H1 (cell line): ENCODE measurements around the gene C16orf90. TPM values are rescaled to one million over a fixed set of nuclear protein-coding genes. Genes with fewer than 3 reads are reported as not detected.
"Not testable (repeated sequence)": the region's sequence is repeated elsewhere in the genome, so short reads cannot be mapped to it uniquely, and the experiment has no call there.

ENCODE experiments used
- CTCF ChIA-PET: fragments of 300-600 bp; sonication (Branson Sonifier 250); formaldehyde crosslinking; loops from one replicate; lab custom pipeline; 2021; ENCODE audit not compliant: partially characterized antibody; lab: Charles Lee
- POLR2A ChIA-PET: fragments of 300-600 bp; sonication (Branson Sonifier 250); formaldehyde crosslinking; loops from one replicate; lab custom pipeline; 2021; ENCODE audit warnings: inconsistent platforms; ENCODE audit not compliant: partially characterized antibody; lab: Charles Lee
- DNase-seq, 2 experiments: peaks; one replicate each; pipeline versions ENCODE4 v3.0.0 to v3.0.0-alpha.2; 2010 to 2022; ENCODE audit warnings: low spot score in 2 of 2, low read depth in 1 of 2, mixed read lengths in 1 of 2
- FAIRE-seq: peaks from 2 replicates; lab custom pipeline; 2011; peaks lifted over from hg19 to GRCh38; lab: Jason Lieb, UNC
- H2AFZ ChIP-seq: 2 replicates; pipeline ENCODE4 v1.8.1; 2012; ENCODE audit warnings: low read length, inconsistent platforms
- H2AK5ac ChIP-seq: 2 replicates; pipeline ENCODE4 v1.6.1; 2013; ENCODE audit warnings: low read depth, low read length
- H2BK120ac ChIP-seq: replicated peaks from 2 replicates; pipeline ENCODE3; 2013; ENCODE audit warnings: low read depth, low read length, inconsistent platforms
- H2BK12ac ChIP-seq: 2 replicates; pipeline ENCODE4 v1.6.1; 2013; ENCODE audit warnings: low read depth, low read length
- H2BK15ac ChIP-seq: 2 replicates; pipeline ENCODE4 v1.6.1; 2013; ENCODE audit warnings: low read length
- H2BK20ac ChIP-seq: 2 replicates; pipeline ENCODE4 v1.6.1; 2013; ENCODE audit warnings: low read length
- H2BK5ac ChIP-seq: 2 replicates; pipeline ENCODE4 v1.6.1; 2013; ENCODE audit warnings: low read depth, low read length
- H3K14ac ChIP-seq: 2 replicates; pipeline ENCODE4 v1.6.1; 2013; ENCODE audit warnings: inconsistent platforms; ENCODE audit not compliant: insufficient read length
- H3K18ac ChIP-seq: 2 replicates; pipeline ENCODE4 v1.6.1; 2013; ENCODE audit warnings: low read length; ENCODE audit errors: extremely low read depth
- H3K23ac ChIP-seq: 2 replicates; pipeline ENCODE4 v1.6.1; 2013; ENCODE audit warnings: inconsistent platforms; ENCODE audit not compliant: insufficient read length
- H3K23me2 ChIP-seq: 2 replicates; pipeline ENCODE4 v1.6.1; 2013; ENCODE audit warnings: low read depth, low read length
- H3K27ac ChIP-seq: 2 replicates; pipeline ENCODE4 v1.6.1; 2011; ENCODE audit warnings: low read depth, low read length, inconsistent platforms
- H3K27me3 ChIP-seq, 4 experiments: replicated peaks in 1 of 4; 1 replicate in 1 of 4; 2 replicates in 3 of 4; pipeline versions ENCODE4 v1.6.1 to v1.8.1; 2011 to 2013; ENCODE audit warnings: low read length in 3 of 4, mild to moderate bottlenecking in 3 of 4, inconsistent platforms in 2 of 4, mixed read lengths in 2 of 4, moderate library complexity in 1 of 4; ENCODE audit not compliant: control insufficient read depth in 3 of 4, insufficient read depth in 3 of 4; ENCODE audit errors: extremely low read depth in 1 of 4
- H3K36me3 ChIP-seq, 4 experiments: 2 replicates each; pipeline versions ENCODE4 v1.6.1 to v1.8.1; 2011 to 2013; ENCODE audit warnings: mild to moderate bottlenecking in 4 of 4, low read length in 3 of 4, moderate library complexity in 2 of 4, control low read depth in 1 of 4, inconsistent platforms in 1 of 4; ENCODE audit not compliant: insufficient read depth in 4 of 4, control insufficient read depth in 2 of 4
- H3K4ac ChIP-seq: replicated peaks from 2 replicates; pipeline ENCODE3; 2013; ENCODE audit warnings: low read length, low read depth, mixed read lengths, inconsistent platforms; ENCODE audit not compliant: insufficient read length
- H3K4me1 ChIP-seq, 4 experiments: replicated peaks in 1 of 4; 1 replicate in 1 of 4; 2 replicates in 3 of 4; pipeline versions ENCODE4 v1.6.1 to v1.8.1; 2011 to 2013; ENCODE audit warnings: low read length in 3 of 4, inconsistent platforms in 2 of 4, mixed read lengths in 1 of 4; ENCODE audit not compliant: insufficient read depth in 4 of 4, control insufficient read depth in 3 of 4
- H3K4me2 ChIP-seq, 2 experiments: 2 replicates each; pipeline versions ENCODE4 v1.6.1 to v1.8.1; 2011 to 2013; ENCODE audit warnings: low read depth in 2 of 2, low read length in 2 of 2, control low read depth in 1 of 2, inconsistent platforms in 1 of 2, mild to moderate bottlenecking in 1 of 2; ENCODE audit not compliant: insufficient read depth in 1 of 2
- H3K4me3 ChIP-seq, 4 experiments: fragments of 200-600, 300-600 bp in 1 of 4; sonication (generic), shearing (Covaris generic), sonication (Bioruptor Twin) in 1 of 4; 2 replicates each; pipeline versions ENCODE4 v1.5.1 to v1.8.1; 2011 to 2016; ENCODE audit warnings: low read length in 4 of 4, low read depth in 3 of 4, control low read depth in 2 of 4, inconsistent platforms in 2 of 4, mild to moderate bottlenecking in 2 of 4, mixed read lengths in 1 of 4, moderate library complexity in 1 of 4; ENCODE audit not compliant: insufficient read depth in 2 of 4; ENCODE audit errors: extremely low read depth in 1 of 4
- H3K56ac ChIP-seq: replicated peaks from 2 replicates; pipeline ENCODE3; 2013; ENCODE audit warnings: low read depth, mild to moderate bottlenecking, mixed read lengths, low read length, inconsistent platforms; ENCODE audit not compliant: insufficient read length
- H3K79me1 ChIP-seq: 2 replicates; pipeline ENCODE4 v1.6.1; 2013; ENCODE audit warnings: low read depth, low read length, control low read depth
- H3K79me2 ChIP-seq, 2 experiments: 2 replicates each; pipeline versions ENCODE4 v1.6.1 to v1.8.1; 2012 to 2013; ENCODE audit warnings: low read length in 2 of 2, mild to moderate bottlenecking in 2 of 2, inconsistent platforms in 1 of 2; ENCODE audit not compliant: insufficient read depth in 2 of 2, control insufficient read depth in 1 of 2
- H3K9ac ChIP-seq, 4 experiments: replicated peaks in 1 of 4; 1 replicate in 1 of 4; 2 replicates in 3 of 4; pipeline versions ENCODE4 v1.6.1 to v1.8.1; 2011 to 2013; ENCODE audit warnings: low read depth in 3 of 4, low read length in 3 of 4, control low read depth in 2 of 4, mild to moderate bottlenecking in 2 of 4, moderate library complexity in 2 of 4, inconsistent platforms in 1 of 4; ENCODE audit errors: extremely low read depth in 1 of 4
- H3K9me3 ChIP-seq, 2 experiments: 2 replicates each; pipeline versions ENCODE4 v1.6.1 to v1.8.1; 2012 to 2013; ENCODE audit warnings: mild to moderate bottlenecking in 2 of 2, moderate library complexity in 2 of 2, control low read depth in 1 of 2, inconsistent platforms in 1 of 2, low read depth in 1 of 2, low read length in 1 of 2, mixed read lengths in 1 of 2; ENCODE audit not compliant: insufficient read depth in 2 of 2
- H4K20me1 ChIP-seq, 2 experiments: replicated peaks in 1 of 2; 2 replicates each; pipeline versions ENCODE3 to v1.8.1; 2011 to 2013; ENCODE audit warnings: inconsistent platforms in 2 of 2, low read length in 2 of 2, mild to moderate bottlenecking in 1 of 2; ENCODE audit not compliant: insufficient read depth in 2 of 2, control insufficient read depth in 1 of 2
- H4K5ac ChIP-seq: 2 replicates; pipeline ENCODE4 v1.6.1; 2013; ENCODE audit warnings: low read length, low read depth, mixed read lengths, inconsistent platforms; ENCODE audit not compliant: insufficient read length
- H4K8ac ChIP-seq: 2 replicates; pipeline ENCODE4 v1.8.0; 2013; ENCODE audit warnings: mild to moderate bottlenecking, moderate library complexity, low read length, inconsistent platforms; ENCODE audit not compliant: insufficient read depth; ENCODE audit errors: extremely low read depth
- H4K91ac ChIP-seq: replicated peaks from 2 replicates; pipeline ENCODE3; 2013; ENCODE audit warnings: low read length, mixed read lengths, inconsistent platforms; ENCODE audit not compliant: insufficient read length
- ASH2L ChIP-seq: fragments of 200-600, 300-600 bp; sonication (generic); IDR thresholded peaks from one replicate; pipeline ENCODE4 v1.7.1; 2017; ENCODE audit warnings: low read length
- WGBS, 2 experiments: shearing (Covaris generic) in 1 of 2; methylation state at CpG; one replicate each; pipeline versions ENCODE4 v1.1.6 to v1.1.7; 2013 to 2015; ENCODE audit warnings: low lambda C conversion rate in 2 of 2, mixed read lengths in 2 of 2, inconsistent platforms in 1 of 2, low coverage in 1 of 2, missing lambda C conversion rate in 1 of 2; ENCODE audit not compliant: insufficient replicate concordance in 2 of 2, insufficient coverage in 1 of 2, insufficient read length in 1 of 2; ENCODE audit errors: extremely low coverage in 1 of 2, missing lambda C conversion rate in 1 of 2; 5-methylcytosine and 5-hydroxymethylcytosine counted together
- polyA plus RNA-seq, 7 experiments: library from polyadenylated mRNA; depleted of rRNA in 3 of 7; stranded (reverse) in 5 of 7; unstranded in 2 of 7; fragments of >200 nt in 5 of 7; fragments of 200-250 nt in 2 of 7; gene quantifications; 1 replicate in 5 of 7; 2 replicates in 1 of 7; 4 replicates in 1 of 7; pipeline versions ENCODE4 v1.2.1 to v1.2.3, GENCODE V29; 2011 to 2013; ENCODE audit warnings: missing spikeins in 2 of 7, mixed read lengths in 2 of 7
- total RNA-seq: library from RNA; stranded (reverse); fragmentation: NEBNext Ultra II Directional; extraction: Animal tissue kit (Norgen Biotek cat#: 25700); gene quantifications from 2 replicates; pipeline ENCODE4 v1.2.1, GENCODE V29; 2021

Gene C16orf90
- total and polyA plus RNA-seq, 2 of the 8 experiments (the other 6 are each of a cell fraction or from before 2014, with no cell fraction given) = not detected

DNA sequence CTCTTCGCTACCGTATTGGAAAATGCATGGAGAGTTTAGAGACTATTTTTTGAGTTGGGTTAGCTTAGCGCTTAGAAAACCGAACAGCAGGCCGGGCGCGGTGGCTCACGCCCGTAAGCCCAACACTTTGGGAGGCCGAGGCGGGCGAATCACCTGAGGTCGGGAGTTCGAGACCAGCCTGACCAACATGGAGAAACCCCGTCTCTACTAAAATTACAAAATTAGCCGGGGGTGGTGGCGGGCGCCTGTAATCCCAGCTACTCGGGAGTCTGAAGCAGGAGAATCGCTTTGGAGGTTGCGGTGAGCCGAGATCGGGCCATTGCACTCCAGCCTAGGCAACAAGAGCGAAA lies 6.1 kb upstream of the C16orf90 start:
- Histone ChIP-seq H3K9ac (peak overlapping the region in 3 of 4 experiments; percentile 21 to 66 (median 65); a peak in 5 of 7 replicates), H3K4me2 (peak overlapping the region; percentile 63 to 77), H3K4ac (peak overlapping the region; percentile 38), H3K4me3 (peak overlapping the region; percentile 53 to 71 (median 66)), H3K27ac (0 out of 2 replicates have a peak overlapping the region, but pooled peaks have one; percentile 25)
- H4K8ac ChIP-seq, H3K4me1 ChIP-seq, DNase-seq, H2BK15ac ChIP-seq, H3K18ac ChIP-seq, H3K14ac ChIP-seq, H3K79me1 ChIP-seq, H4K20me1 ChIP-seq, H3K9me3 ChIP-seq, H2BK20ac ChIP-seq, H2BK120ac ChIP-seq, H4K91ac ChIP-seq, H3K23me2 ChIP-seq, H3K27me3 ChIP-seq, H2AK5ac ChIP-seq, H2BK12ac ChIP-seq, H2AFZ ChIP-seq, FAIRE-seq, H3K79me2 ChIP-seq, H4K5ac ChIP-seq, H2BK5ac ChIP-seq, H3K23ac ChIP-seq, H3K36me3 ChIP-seq, H3K56ac ChIP-seq: not testable (repeated sequence)
- TF ChIP-seq ASH2L = peak; percentile 1
- POLR2A ChIA-PET = interaction anchor here (1.4 to 2.4 kb wide), 3 partner anchors 16 to 44 kb away, joined by 3 to 9 read pairs (median 8); no protein-coding TSS in a partner anchor
- WGBS, 2 experiments = 31% methylated on average over 24 of the region's 24 CpGs; no CpG with 5 or more reads in 1 of the 2 experiments
- CTCF ChIA-PET = interaction anchor here (0.5 to 1.8 kb wide), 3 partner anchors 15 to 426 kb away, joined by 3 to 10 read pairs (median 4); no protein-coding TSS in a partner anchor
